ENCODE results near the gene MYH10.
A peak's percentile ranks its signal among the peaks of the same experiment; 100 is the strongest.

MYH10 gene

GRCh38 chr17:8463099-8463498 is 167.4 kb downstream of the MYH10 start:
- ATAC-seq (replicated peaks) (no peak), DNase-seq (no peak)
- H3K4me3 Mint-ChIP-seq, result no peak overlapping the region
- H3K9me3 Mint-ChIP-seq, result no peaks in the 10 kb centered on the region
- peaks cover 80% of the 10 kb centered on the region for H3K36me3 Mint-ChIP-seq (ENCODE audit: insufficient read depth)
- H3K4me1 Mint-ChIP-seq (ENCODE audit: low read depth in 2 of 2), result peaks cover 26% of the 10 kb centered on the region in 2 donors
- no peak overlapping the region for H3K27ac Mint-ChIP-seq
- no peaks in the 10 kb centered on the region for H3K27me3 Mint-ChIP-seq

GRCh38 chr17:8462564-8462963 is 168.0 kb downstream of the MYH10 start:
- Mint-ChIP-seq H3K4me3 (no peak overlapping the region), H3K36me3 (ENCODE audit: insufficient read depth) (peaks cover 80% of the 10 kb centered on the region), H3K27ac (no peak overlapping the region), H3K4me1 (ENCODE audit: low read depth in 2 of 2) (peaks cover 28 to 29% of the 10 kb centered on the region in 2 donors), H3K9me3 (no peaks in the 10 kb centered on the region), H3K27me3 (no peaks in the 10 kb centered on the region)
- no peak for ATAC-seq (replicated peaks)
- no peak for DNase-seq

- no peak for ATAC-seq (replicated peaks)
- no peak overlapping the region for H3K27ac Mint-ChIP-seq
- no peaks in the 10 kb centered on the region for H3K27me3 Mint-ChIP-seq
- peaks cover 85% of the 10 kb centered on the region for H3K36me3 Mint-ChIP-seq (ENCODE audit: insufficient read depth)
- H3K9me3 Mint-ChIP-seq, result no peaks in the 10 kb centered on the region
- no peak for DNase-seq
- no peak overlapping the region for H3K4me3 Mint-ChIP-seq
- peaks cover 30 to 34% of the 10 kb centered on the region in 2 donors for H3K4me1 Mint-ChIP-seq (ENCODE audit: low read depth in 2 of 2)
These were observed 170.7 kb downstream of the MYH10 start for GRCh38 chr17:8459831-8460230.

- ATAC-seq (replicated peaks), result no peak
- DNase-seq, result no peak
- Mint-ChIP-seq H3K27ac (no peak overlapping the region), H3K9me3 (no peaks in the 10 kb centered on the region), H3K4me1 (ENCODE audit: low read depth in 2 of 2) (peaks cover 23 to 27% of the 10 kb centered on the region in 2 donors), H3K36me3 (ENCODE audit: insufficient read depth) (peaks cover 81% of the 10 kb centered on the region), H3K4me3 (no peak overlapping the region), H3K27me3 (no peaks in the 10 kb centered on the region)
These were observed 171.4 kb downstream of the MYH10 start for GRCh38 chr17:8459107-8459506.

GRCh38 chr17:8458128-8458527 is 172.4 kb downstream of the MYH10 start:
- no peak overlapping the region for H3K4me3 Mint-ChIP-seq
- H3K36me3 Mint-ChIP-seq (ENCODE audit: insufficient read depth), result peaks cover 86% of the 10 kb centered on the region
- ATAC-seq (replicated peaks), result no peak
- no peaks in the 10 kb centered on the region for H3K27me3 Mint-ChIP-seq
- H3K9me3 Mint-ChIP-seq, result no peaks in the 10 kb centered on the region
- no peak for DNase-seq
- no peak overlapping the region for H3K27ac Mint-ChIP-seq
- peaks cover 14 to 21% of the 10 kb centered on the region in 2 donors for H3K4me1 Mint-ChIP-seq (ENCODE audit: low read depth in 2 of 2)

GRCh38 chr17:8455665-8456209 is 174.8 kb downstream of the MYH10 start:
- DNase-seq (no peak), ATAC-seq (replicated peaks) (no peak)
- H3K4me3 Mint-ChIP-seq, result no peak overlapping the region
- peaks cover 87% of the 10 kb centered on the region for H3K36me3 Mint-ChIP-seq (ENCODE audit: insufficient read depth)
- H3K9me3 Mint-ChIP-seq, result no peaks in the 10 kb centered on the region
- H3K27ac Mint-ChIP-seq, result peak overlapping the region in 1 of 2 donors; percentile 52
- peaks cover 10 to 18% of the 10 kb centered on the region in 2 donors for H3K4me1 Mint-ChIP-seq (ENCODE audit: low read depth in 2 of 2)
- no peaks in the 10 kb centered on the region for H3K27me3 Mint-ChIP-seq

- DNase-seq (no peak), ATAC-seq (replicated peaks) (no peak)
- no peak overlapping the region for H3K4me3 Mint-ChIP-seq
- H3K27me3 Mint-ChIP-seq, result no peaks in the 10 kb centered on the region
- peaks cover 10 to 17% of the 10 kb centered on the region in 2 donors for H3K4me1 Mint-ChIP-seq (ENCODE audit: low read depth in 2 of 2)
- peaks cover 90% of the 10 kb centered on the region for H3K36me3 Mint-ChIP-seq (ENCODE audit: insufficient read depth)
- H3K27ac Mint-ChIP-seq, result no peak overlapping the region
- no peaks in the 10 kb centered on the region for H3K9me3 Mint-ChIP-seq
These were observed 177.2 kb downstream of the MYH10 start for GRCh38 chr17:8453326-8453725.

GRCh38 chr17:8451933-8452614 is 178.5 kb downstream of the MYH10 start:
- Mint-ChIP-seq H3K27ac (no peak overlapping the region), H3K36me3 (ENCODE audit: insufficient read depth) (peaks cover 90% of the 10 kb centered on the region), H3K4me1 (ENCODE audit: low read depth in 2 of 2) (peaks cover under 1 to 8% of the 10 kb centered on the region in 2 donors), H3K4me3 (no peak overlapping the region), H3K27me3 (no peaks in the 10 kb centered on the region), H3K9me3 (no peaks in the 10 kb centered on the region)
- DNase-seq, result no peak
- no peak for ATAC-seq (replicated peaks)

GRCh38 chr17:8448310-8448709 is 182.2 kb downstream of the MYH10 start:
- Mint-ChIP-seq H3K27ac (peak overlapping the region in 1 of 2 donors; percentile 10), H3K36me3 (ENCODE audit: insufficient read depth) (peaks cover 95% of the 10 kb centered on the region), H3K4me3 (no peak overlapping the region), H3K4me1 (ENCODE audit: low read depth in 2 of 2) (peaks cover 11 to 29% of the 10 kb centered on the region in 2 donors), H3K9me3 (no peaks in the 10 kb centered on the region), H3K27me3 (no peaks in the 10 kb centered on the region)
- DNase-seq (no peak), ATAC-seq (replicated peaks) (no peak)

GRCh38 chr17:8447799-8448198 is 182.7 kb downstream of the MYH10 start:
- DNase-seq, result no peak

GRCh38 chr17:8445536-8445935 is 185.0 kb downstream of the MYH10 start:
- ATAC-seq (replicated peaks), result no peak
- H3K36me3 Mint-ChIP-seq (ENCODE audit: insufficient read depth), result peaks cover 73% of the 10 kb centered on the region
- no peak for DNase-seq
- H3K27me3 Mint-ChIP-seq, result no peaks in the 10 kb centered on the region
- no peaks in the 10 kb centered on the region for H3K9me3 Mint-ChIP-seq
- no peak overlapping the region for H3K4me3 Mint-ChIP-seq
- H3K4me1 Mint-ChIP-seq (ENCODE audit: low read depth in 2 of 2), result peaks cover 28 to 46% of the 10 kb centered on the region in 2 donors
- H3K27ac Mint-ChIP-seq, result peak overlapping the region in 1 of 2 donors; percentile 16

More at GRCh38 chr17:8447799-8448198, 182.7 kb downstream of the MYH10 start:
- Mint-ChIP-seq H3K9me3 (no peaks in the 10 kb centered on the region), H3K27me3 (no peaks in the 10 kb centered on the region), H3K4me3 (no peak overlapping the region), H3K27ac (no peak overlapping the region), H3K36me3 (ENCODE audit: insufficient read depth) (peaks cover 95% of the 10 kb centered on the region), H3K4me1 (ENCODE audit: low read depth in 2 of 2) (peaks cover 15 to 33% of the 10 kb centered on the region in 2 donors)
- no peak for ATAC-seq (replicated peaks)

GRCh38 chr17:8444494-8444893 is 186.0 kb downstream of the MYH10 start:
- ATAC-seq (replicated peaks) (no peak), DNase-seq (no peak)
- H3K27ac Mint-ChIP-seq, result no peak overlapping the region
- peaks cover 33 to 52% of the 10 kb centered on the region in 2 donors for H3K4me1 Mint-ChIP-seq (ENCODE audit: low read depth in 2 of 2)
- H3K4me3 Mint-ChIP-seq, result no peak overlapping the region
- H3K36me3 Mint-ChIP-seq (ENCODE audit: insufficient read depth), result peaks cover 69% of the 10 kb centered on the region
- no peaks in the 10 kb centered on the region for H3K9me3 Mint-ChIP-seq
- no peaks in the 10 kb centered on the region for H3K27me3 Mint-ChIP-seq

- Mint-ChIP-seq H3K36me3 (ENCODE audit: insufficient read depth) (peaks cover 69% of the 10 kb centered on the region), H3K27ac (peak overlapping the region in 1 of 2 donors; percentile 56), H3K27me3 (no peaks in the 10 kb centered on the region), H3K4me3 (no peak overlapping the region), H3K9me3 (no peaks in the 10 kb centered on the region), H3K4me1 (ENCODE audit: low read depth in 2 of 2) (peaks cover 36 to 59% of the 10 kb centered on the region in 2 donors)
- ATAC-seq (replicated peaks) (no peak), DNase-seq (no peak)
These were observed 186.8 kb downstream of the MYH10 start for GRCh38 chr17:8443756-8444155.

GRCh38 chr17:8442310-8442709 is 188.2 kb downstream of the MYH10 start:
- Mint-ChIP-seq H3K9me3 (no peaks in the 10 kb centered on the region), H3K27me3 (no peaks in the 10 kb centered on the region), H3K27ac (peak overlapping the region in 1 of 2 donors; percentile 19), H3K4me1 (ENCODE audit: low read depth in 2 of 2) (peaks cover 38 to 71% of the 10 kb centered on the region in 2 donors), H3K36me3 (ENCODE audit: insufficient read depth) (peaks cover 61% of the 10 kb centered on the region), H3K4me3 (no peak overlapping the region)
- DNase-seq (no peak), ATAC-seq (replicated peaks) (no peak)
